D721Med (cell line): ENCODE measurements around the gene DNAJC17.

Experiments
- DNase-seq: peaks from one replicate; pipeline ENCODE4 v3.0.0; 2011; ENCODE audit warnings: low spot score; ENCODE audit not compliant: insufficient read length
- FAIRE-seq: peaks from 2 replicates; lab custom pipeline; 2011; peaks lifted over from hg19 to GRCh38; lab: Jason Lieb, UNC
- CTCF ChIP-seq: IDR thresholded peaks from 2 replicates; pipeline ENCODE4 v1.5.1; 2012; ENCODE audit warnings: mild to moderate bottlenecking, control low read depth; ENCODE audit not compliant: insufficient read depth; ENCODE audit errors: missing control alignments

The DNAJC17 gene

DNA sequence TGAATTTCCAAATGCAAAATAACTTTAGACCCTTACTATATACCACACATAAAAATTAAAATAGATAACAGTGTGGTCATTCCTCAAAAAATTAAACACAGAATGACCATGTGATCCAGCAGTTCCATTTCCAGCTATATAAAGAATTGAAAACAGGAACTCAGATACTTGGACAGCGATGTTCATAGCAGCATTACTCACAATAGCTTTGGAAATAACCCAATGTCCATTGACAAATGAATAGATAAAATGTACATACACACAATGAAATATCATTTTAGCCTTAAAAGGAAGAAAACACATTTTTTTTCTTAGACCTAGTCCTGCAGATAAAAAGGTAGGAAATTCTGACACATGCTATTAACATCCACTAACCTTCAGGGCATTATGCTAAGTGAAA is 85.6 kb downstream of the DNAJC17 start:
- no peak for TF ChIP-seq CTCF
- DNase-seq = no peak
- FAIRE-seq = no peak

DNA sequence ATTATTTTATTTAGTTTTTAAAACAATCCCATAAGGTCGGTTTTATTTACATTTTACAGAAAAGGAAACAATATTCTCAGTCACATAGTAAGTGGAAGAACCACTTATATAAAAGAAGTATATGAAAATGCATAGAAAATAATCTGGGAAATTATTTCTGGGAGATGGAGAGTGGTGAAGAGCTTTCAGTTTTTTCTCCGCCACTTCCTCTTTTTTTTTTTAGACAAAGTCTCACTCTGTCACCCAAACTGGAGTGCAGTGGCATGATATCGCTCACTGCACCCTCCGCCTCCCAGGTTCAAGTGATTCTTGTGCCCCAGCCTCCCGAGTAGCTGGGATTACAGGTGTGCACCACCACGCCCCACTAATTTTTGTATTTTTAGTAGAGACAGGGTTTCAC is 91.1 kb downstream of the DNAJC17 start:
- FAIRE-seq (no peak), DNase-seq (no peak)

More for the DNA sequence above, 91.1 kb downstream of the DNAJC17 start:
- no peak for TF ChIP-seq CTCF
